WTC11 (cell line): ENCODE data around the gene ROR2. TPM values are rescaled to one million over a fixed set of nuclear protein-coding genes. Genes with fewer than 3 reads are reported as not detected.

Experiments used
- ATAC-seq: fragments of 200-7000 bp; cut with Tn5 transposase; 2 replicates; pipeline ENCODE4 v1.10.0; 2021; ENCODE audit warnings: mild to moderate bottlenecking, moderate library complexity
- CTCF ChIA-PET: fragments of 300-600 bp; sonication (Branson Sonifier 250); formaldehyde crosslinking; loops from one replicate; lab custom pipeline; 2021; ENCODE audit warnings: antibody characterized with exemption; lab: Charles Lee
- POLR2A ChIA-PET: fragments of 350-600 bp; sonication (Branson Sonifier 250); formaldehyde crosslinking; loops from one replicate; lab custom pipeline; 2021; ENCODE audit warnings: antibody characterized with exemption; lab: Charles Lee
- DNase-seq: peaks from one replicate; pipeline ENCODE4 v3.0.0; 2021; ENCODE audit warnings: low spot score
- H3K27ac Mint-ChIP-seq: 2 replicates; pipeline ENCODE4 v1.8.0; 2021; ENCODE audit warnings: mixed read lengths
- H3K27me3 Mint-ChIP-seq: 2 replicates; pipeline ENCODE4 v1.8.0; 2021; ENCODE audit warnings: low read depth, mild to moderate bottlenecking, moderate library complexity, mixed read lengths
- H3K36me3 Mint-ChIP-seq: 2 replicates; pipeline ENCODE4 v1.8.0; 2021; ENCODE audit warnings: mixed read lengths
- H3K4me1 Mint-ChIP-seq: 2 replicates; pipeline ENCODE4 v1.8.0; 2022; ENCODE audit warnings: mixed read lengths
- H3K4me3 Mint-ChIP-seq: 2 replicates; pipeline ENCODE4 v1.8.0; 2021; ENCODE audit warnings: mild to moderate bottlenecking, moderate library complexity, mixed read lengths
- H3K9me3 Mint-ChIP-seq: 2 replicates; pipeline ENCODE4 v1.8.0; 2021; ENCODE audit warnings: mixed read lengths
- AFF4 ChIP-seq: sonication (generic); formaldehyde crosslinking; IDR thresholded peaks from 2 replicates; pipeline ENCODE4 v1.8.1; 2023; ENCODE audit warnings: mild to moderate bottlenecking, missing genetic modification reagents, borderline replicate concordance
- ATF1 ChIP-seq: sonication (generic); formaldehyde crosslinking; IDR thresholded peaks from 2 replicates; pipeline ENCODE4 v1.8.1; 2023; ENCODE audit warnings: mild to moderate bottlenecking, moderate library complexity, missing genetic modification reagents
- E2F1 ChIP-seq: sonication (generic); formaldehyde crosslinking; IDR thresholded peaks from 2 replicates; pipeline ENCODE4 v1.8.0; 2022; ENCODE audit warnings: mild to moderate bottlenecking, missing genetic modification reagents
- ELF4 ChIP-seq: sonication (generic); formaldehyde crosslinking; IDR thresholded peaks from 2 replicates; pipeline ENCODE4 v1.8.1; 2022; ENCODE audit warnings: low read depth, mild to moderate bottlenecking, moderate library complexity, missing genetic modification reagents
- ESRRA ChIP-seq: sonication (generic); formaldehyde crosslinking; IDR thresholded peaks from 2 replicates; pipeline ENCODE4 v1.8.1; 2022; ENCODE audit warnings: mild to moderate bottlenecking, missing genetic modification reagents, borderline replicate concordance
- ETV6 ChIP-seq: sonication (generic); formaldehyde crosslinking; IDR thresholded peaks from 2 replicates; pipeline ENCODE4 v1.8.1; 2022; ENCODE audit warnings: mild to moderate bottlenecking, missing genetic modification reagents
- FOXJ3 ChIP-seq: sonication (generic); formaldehyde crosslinking; IDR thresholded peaks from 2 replicates; pipeline ENCODE4 v1.9.0; 2021; ENCODE audit warnings: missing genetic modification reagents, mild to moderate bottlenecking, borderline replicate concordance
- FOXP1 ChIP-seq: sonication (generic); formaldehyde crosslinking; IDR thresholded peaks from 2 replicates; pipeline ENCODE4 v1.8.0; 2022; ENCODE audit warnings: missing genetic modification reagents, mild to moderate bottlenecking, moderate library complexity, borderline replicate concordance
- GTF2I ChIP-seq: fragments of 250-450 bp; sonication (Bioruptor Pico); conservative IDR thresholded peaks from 2 replicates; pipeline ENCODE4 v1.4.0; 2021; ENCODE audit warnings: mild to moderate bottlenecking
- HMGA2 ChIP-seq: fragments of 250-450 bp; sonication (Bioruptor Pico); IDR thresholded peaks from 2 replicates; pipeline ENCODE4 v1.4.0; 2021; ENCODE audit warnings: mild to moderate bottlenecking, moderate library complexity
- IRF2 ChIP-seq: sonication (generic); formaldehyde crosslinking; IDR thresholded peaks from 2 replicates; pipeline ENCODE4 v1.8.0; 2022; ENCODE audit warnings: low read depth, missing genetic modification reagents, borderline replicate concordance
- NFE2L1 ChIP-seq: sonication (generic); formaldehyde crosslinking; IDR thresholded peaks from 2 replicates; pipeline ENCODE4 v1.8.1; 2023; ENCODE audit warnings: missing genetic modification reagents
- NR3C1 ChIP-seq: sonication (generic); formaldehyde crosslinking; conservative IDR thresholded peaks from 2 replicates; pipeline ENCODE4 v1.8.1; 2023; ENCODE audit warnings: low read depth, mild to moderate bottlenecking, missing genetic modification reagents
- OVOL2 ChIP-seq: fragments of 250-450 bp; sonication (Bioruptor Pico); IDR thresholded peaks from 2 replicates; pipeline ENCODE4 v1.9.0; 2021; ENCODE audit warnings: mild to moderate bottlenecking, borderline replicate concordance
- PRRX2 ChIP-seq: fragments of 250-450 bp; sonication (Bioruptor Pico); IDR thresholded peaks from 2 replicates; pipeline ENCODE4 v1.8.0; 2021; ENCODE audit warnings: mild to moderate bottlenecking
- RELA ChIP-seq: sonication (generic); formaldehyde crosslinking; IDR thresholded peaks from 2 replicates; pipeline ENCODE4 v1.8.1; 2022; ENCODE audit warnings: missing genetic modification reagents, mild to moderate bottlenecking, borderline replicate concordance
- SMAD3 ChIP-seq: sonication (generic); formaldehyde crosslinking; IDR thresholded peaks from 2 replicates; pipeline ENCODE4 v1.8.0; 2022; ENCODE audit warnings: missing genetic modification reagents, mild to moderate bottlenecking, borderline replicate concordance
- SOX15 ChIP-seq: fragments of 250-450 bp; sonication (Bioruptor Pico); IDR thresholded peaks from 2 replicates; pipeline ENCODE4 v1.9.0; 2021; ENCODE audit warnings: mild to moderate bottlenecking
- TEAD1 ChIP-seq: sonication (generic); formaldehyde crosslinking; IDR thresholded peaks from 2 replicates; pipeline ENCODE4 v1.8.0; 2022; ENCODE audit warnings: mild to moderate bottlenecking, missing genetic modification reagents
- TP53 ChIP-seq: sonication (generic); formaldehyde crosslinking; IDR thresholded peaks from 2 replicates; pipeline ENCODE4 v1.8.1; 2023; ENCODE audit warnings: mild to moderate bottlenecking, missing genetic modification reagents
- ZNF263 ChIP-seq: sonication (generic); formaldehyde crosslinking; IDR thresholded peaks from 2 replicates; pipeline ENCODE4 v1.8.1; 2022; ENCODE audit warnings: low read depth, mild to moderate bottlenecking, moderate library complexity, missing genetic modification reagents
- ZNF317 ChIP-seq: sonication (generic); formaldehyde crosslinking; IDR thresholded peaks from 2 replicates; pipeline ENCODE4 v1.8.1; 2023; ENCODE audit warnings: low read depth, mild to moderate bottlenecking, moderate library complexity, missing genetic modification reagents, borderline replicate concordance
- ZNF425 ChIP-seq: fragments of 250-450 bp; sonication (Bioruptor Pico); conservative IDR thresholded peaks from 2 replicates; pipeline ENCODE4 v1.9.0; 2021; ENCODE audit warnings: mild to moderate bottlenecking
- ZNF512 ChIP-seq: sonication (generic); formaldehyde crosslinking; IDR thresholded peaks from 2 replicates; pipeline ENCODE4 v1.8.1; 2022; ENCODE audit warnings: missing genetic modification reagents, borderline replicate concordance
- total RNA-seq: library from RNA; stranded (reverse); gene quantifications from 3 replicates; pipeline ENCODE4 v1.2.3, GENCODE V29; 2021

Gene ROR2
- total RNA-seq, 1 experiment from 2014 or later = 19.8 TPM

GRCh38 chr9:91744114-91744513 is 205.9 kb downstream of the ROR2 start:
- H3K4me3 Mint-ChIP-seq = no peak overlapping the region
- CTCF ChIA-PET = no interaction called here
- no peak for DNase-seq
- no peak for ATAC-seq
- H3K27ac Mint-ChIP-seq = no peak overlapping the region
- no peaks in the 10 kb centered on the region for H3K36me3 Mint-ChIP-seq
- H3K27me3 Mint-ChIP-seq = no peaks in the 10 kb centered on the region
- H3K4me1 Mint-ChIP-seq = no peaks in the 10 kb centered on the region
- no peak for TF ChIP-seq SMAD3 (CRISPR knock-in tag)
- no peak for TF ChIP-seq NFE2L1 (CRISPR knock-in tag)
- no peak for TF ChIP-seq TP53 (CRISPR knock-in tag)
- no peak for TF ChIP-seq AFF4 (CRISPR knock-in tag)
- TF ChIP-seq HMGA2 (CRISPR knock-in tag) = no peak
- no peak for TF ChIP-seq ELF4 (CRISPR knock-in tag)
- TF ChIP-seq E2F1 = no peak
- no peak for TF ChIP-seq NR3C1 (CRISPR knock-in tag)
- no peak for TF ChIP-seq ESRRA (CRISPR knock-in tag)
- no peak for TF ChIP-seq FOXJ3 (CRISPR knock-in tag)
- TF ChIP-seq IRF2 (CRISPR knock-in tag) = no peak
- TF ChIP-seq FOXP1 (CRISPR knock-in tag) = no peak
- no peak for TF ChIP-seq ATF1 (CRISPR knock-in tag)
- TF ChIP-seq RELA (CRISPR knock-in tag) = no peak
- TF ChIP-seq ZNF317 (CRISPR knock-in tag) = no peak
- TF ChIP-seq, all 79 proteins: peak for 0
- POLR2A ChIA-PET = no interaction called here
- no peaks in the 10 kb centered on the region for H3K9me3 Mint-ChIP-seq

- no peaks in the 10 kb centered on the region for H3K4me1 Mint-ChIP-seq
- CTCF ChIA-PET = interaction anchor here (0.9 to 1.9 kb wide), 3 partner anchors 17 to 208 kb away, joined by 3 to 6 read pairs (median 3); partner anchors contain the start of gene ROR2
- ATAC-seq = no peak
Measured at GRCh38 chr9:91741522-91741921, 208.5 kb downstream of the ROR2 start.

More at GRCh38 chr9:91741522-91741921, 208.5 kb downstream of the ROR2 start:
- Mint-ChIP-seq H3K27ac (no peak overlapping the region), H3K9me3 (no peaks in the 10 kb centered on the region)
- TF ChIP-seq ZNF512 (no peak), PRRX2 (no peak), ZNF263 (CRISPR knock-in tag) (no peak), GTF2I (CRISPR knock-in tag) (no peak), SOX15 (CRISPR knock-in tag) (no peak), ETV6 (no peak), OVOL2 (no peak), TEAD1 (CRISPR knock-in tag) (no peak), ZNF425 (CRISPR knock-in tag) (no peak)
- TF ChIP-seq, all 79 proteins: peak for 0
- no peaks in the 10 kb centered on the region for H3K27me3 Mint-ChIP-seq
- POLR2A ChIA-PET = no interaction called here
- no peak overlapping the region for H3K4me3 Mint-ChIP-seq
- peaks cover 3% of the 10 kb centered on the region; the same call in 1 of the 2 replicates for H3K36me3 Mint-ChIP-seq
- no peak for DNase-seq
